GM20000 (cell line): ENCODE results near the gene SPRTN.

Experiments
- DNase-seq: peaks from one replicate; pipeline ENCODE4 v3.0.0; 2012; ENCODE audit warnings: low spot score
- CTCF ChIP-seq: IDR thresholded peaks from 2 replicates; pipeline ENCODE4 v1.5.1; 2012; ENCODE audit warnings: mild to moderate bottlenecking, control low read depth; ENCODE audit errors: extremely low read depth, missing control alignments

Gene SPRTN

GRCh38 chr1:231396643-231397042, 58.5 kb downstream of the SPRTN start:
- no peak for DNase-seq
- no peak for TF ChIP-seq CTCF

GRCh38 chr1:231397886-231398671, 60.0 kb downstream of the SPRTN start:
- TF ChIP-seq CTCF: no peak
- DNase-seq: no peak

GRCh38 chr1:231401478-231401877, 63.4 kb downstream of the SPRTN start:
- no peak for TF ChIP-seq CTCF
- no peak for DNase-seq

- no peak for TF ChIP-seq CTCF
- DNase-seq: no peak
Observed at GRCh38 chr1:231404318-231404717, 66.2 kb downstream of the SPRTN start.
